ENCODE results near the gene FPR1. TPM values are rescaled to one million over a fixed set of nuclear protein-coding genes. Genes with fewer than 3 reads are reported as not detected.

The FPR1 gene
- total and polyA plus RNA-seq, 2 of the 4 experiments (the other 2 are of a cell fraction), result not detected

GRCh38 chr19:51789061-51789795 lies 37.5 kb upstream of the FPR1 start:
- Histone ChIP-seq H3K18ac (ENCODE audit: low read depth, low read length) (no peak overlapping the region), H3K79me1 (ENCODE audit: low read depth in 1 of 2, low read length in 2 of 2) (no peaks in the 10 kb centered on the region), H3K4me2 (ENCODE audit: low read depth, low read length) (no peak overlapping the region), H2BK15ac (ENCODE audit: low read depth, low read length) (no peak overlapping the region), H2AFZ (replicated peaks; ENCODE audit: low read length, poor library complexity) (no peak overlapping the region), H3K27ac (ENCODE audit: insufficient read depth, low read length) (no peak overlapping the region), H3K9me1 (ENCODE audit: insufficient read depth, low read length) (no peaks in the 10 kb centered on the region), H4K91ac (ENCODE audit: insufficient read depth, low read depth, low read length) (no peak overlapping the region), H3K56ac (ENCODE audit: extremely low read depth, insufficient read depth, low read length) (no peak overlapping the region), H3K36me3 (ENCODE audit: control insufficient read depth, insufficient read depth, low read length) (no peaks in the 10 kb centered on the region), H2BK20ac (ENCODE audit: low read depth, low read length) (no peak overlapping the region), H3K23ac (ENCODE audit: low read depth, low read length) (no peak overlapping the region), H3K14ac (replicated peaks; ENCODE audit: low read depth, low read length) (no peak overlapping the region), H2BK120ac (ENCODE audit: low read depth, low read length) (no peak overlapping the region), H3K4me1 (ENCODE audit: control insufficient read depth, insufficient read depth, low read length) (no peaks in the 10 kb centered on the region), H2BK5ac (ENCODE audit: low read depth, low read length, poor library complexity, severe bottlenecking) (no peak overlapping the region), H2AK9ac (replicated peaks; ENCODE audit: low read depth, low read length, poor library complexity) (no peak overlapping the region), H2AK5ac (ENCODE audit: low read depth, low read length) (no peak overlapping the region), H3K27me3 (ENCODE audit: control insufficient read depth, insufficient read depth, low read length) (no peaks in the 10 kb centered on the region), H3K9ac (ENCODE audit: low read depth, low read length) (no peak overlapping the region), H3K9me3 (ENCODE audit: control insufficient read depth, insufficient read depth, low read length) (peaks cover 2% of the 10 kb centered on the region; the same call in 1 of the 2 replicates), H3K4me3 (ENCODE audit: insufficient read depth, low read depth, low read length) (no peak overlapping the region), H4K5ac (ENCODE audit: low read depth, low read length) (no peak overlapping the region), H4K20me1 (ENCODE audit: insufficient read depth, low read length) (no peaks in the 10 kb centered on the region), H3K4ac (ENCODE audit: low read depth, low read length) (no peak overlapping the region), H4K8ac (ENCODE audit: low read depth in 2 of 2, low read length in 2 of 2) (no peak overlapping the region)
- dilution Hi-C loops (cut with HindIII; ENCODE audit: low sequenced_read_pairs, unreplicated experiment) (no loop called here), in situ Hi-C loops (cut with MboI; ENCODE audit: low sequenced_read_pairs) (no loop called here), intact Hi-C loops (cut with micrococcal nuclease) (no loop called here)
- no peak for DNase-seq
- POLR2A ChIA-PET (ENCODE audit: unreplicated experiment), result no interaction called here
- CTCF ChIA-PET, result no interaction called here
- BruUV-seq (replicated peaks), result no TSS peak
- ATAC-seq (ENCODE audit: low read depth), result no peak
- TF ChIP-seq MAZ (IDR thresholded peaks at IDR 0.05; ENCODE audit: borderline replicate concordance, low read depth, low read length), result no peak
- no peak for TF ChIP-seq NFE2L2 (IDR thresholded peaks at IDR 0.05; ENCODE audit: low read depth, low read length)
- WGBS, 2 experiments (ENCODE audit: extremely low coverage in 2 of 2, insufficient read length in 1 of 2), result 40% methylated on average over 1 of the region's 6 CpGs; no CpG with 5 or more reads in 1 of the 2 experiments
